ENCODE results near the gene OBSCN. TPM values are rescaled to one million over a fixed set of nuclear protein-coding genes. Genes with fewer than 3 reads are reported as not detected.
A peak's percentile ranks its signal among the peaks of the same experiment; 100 is the strongest.
"Not testable (repeated sequence)": the region's sequence is repeated elsewhere in the genome, so short reads cannot be mapped to it uniquely, and the experiment has no call there.

The OBSCN gene
- total and polyA plus RNA-seq, 5 donors: 144 to 234 (median 188) TPM

- Histone ChIP-seq H3K4me1 (ENCODE audit: control insufficient read depth, insufficient read depth, low read length) (peaks cover 2% of the 10 kb centered on the region), H3K27me3 (ENCODE audit: control insufficient read depth, insufficient read depth) (no peaks in the 10 kb centered on the region), H3K4me3 (ENCODE audit: low read length) (no peak overlapping the region), H3K27ac (ENCODE audit: low read length) (no peak overlapping the region), H3K9me3 (ENCODE audit: control insufficient read depth, low read length) (peaks cover 4% of the 10 kb centered on the region)
- 75% methylated on average over 2 of the region's 2 CpGs for WGBS
- ATAC-seq (no peak), DNase-seq (no peak)
- intact Hi-C loops (cut with DNase I): no loop called here
These were observed 17.9 kb downstream of the OBSCN start for GRCh38 chr1:228225740-228226139.

DNA sequence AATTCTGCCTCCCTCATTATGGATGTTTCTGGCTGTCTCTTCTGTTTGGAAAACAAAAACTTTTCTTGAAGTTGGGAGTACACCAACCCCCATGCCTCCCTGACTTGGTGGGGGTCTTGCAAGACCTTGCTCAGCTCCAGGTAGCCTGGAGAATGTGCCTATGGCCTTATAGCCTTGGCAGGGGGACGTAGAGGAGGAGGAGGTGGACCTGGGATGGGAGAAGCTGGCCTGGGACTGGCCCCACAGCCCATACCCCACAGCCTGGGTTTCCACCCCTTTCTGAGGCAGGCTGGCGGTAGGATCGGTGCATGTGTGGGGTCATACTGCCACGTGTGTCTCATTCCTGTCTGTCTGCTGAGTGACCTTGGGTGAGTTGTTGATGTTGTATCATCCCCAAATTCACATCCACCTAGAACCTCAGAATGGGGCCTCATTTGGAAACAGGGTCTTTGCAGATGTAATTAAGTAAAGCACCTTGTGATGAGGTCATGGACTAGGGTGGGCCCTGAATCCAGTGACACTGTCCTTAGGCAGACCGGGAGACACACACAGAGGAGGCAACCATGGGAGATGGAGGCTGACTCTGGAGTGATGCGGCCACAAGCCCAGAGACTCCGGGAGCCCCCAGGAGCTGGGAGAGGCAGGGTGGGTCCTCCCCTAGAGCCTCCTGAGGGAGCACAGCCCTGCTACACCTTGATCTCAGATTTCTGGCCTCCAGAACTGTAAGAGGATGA, 18.5 kb downstream of the OBSCN start:
- WGBS: 92% methylated on average over 7 of the region's 7 CpGs
- intact Hi-C loops (cut with DNase I): no loop called here
- peaks cover 4% of the 10 kb centered on the region for H3K9me3 ChIP-seq (ENCODE audit: control insufficient read depth, low read length)
- no peak overlapping the region for H3K27ac ChIP-seq (ENCODE audit: low read length)
- H3K27me3 ChIP-seq (ENCODE audit: control insufficient read depth, insufficient read depth): no peaks in the 10 kb centered on the region
- ATAC-seq (no peak), DNase-seq (no peak)
- peaks cover 2% of the 10 kb centered on the region for H3K4me1 ChIP-seq (ENCODE audit: control insufficient read depth, insufficient read depth, low read length)
- no peak overlapping the region for H3K4me3 ChIP-seq (ENCODE audit: low read length)

DNA sequence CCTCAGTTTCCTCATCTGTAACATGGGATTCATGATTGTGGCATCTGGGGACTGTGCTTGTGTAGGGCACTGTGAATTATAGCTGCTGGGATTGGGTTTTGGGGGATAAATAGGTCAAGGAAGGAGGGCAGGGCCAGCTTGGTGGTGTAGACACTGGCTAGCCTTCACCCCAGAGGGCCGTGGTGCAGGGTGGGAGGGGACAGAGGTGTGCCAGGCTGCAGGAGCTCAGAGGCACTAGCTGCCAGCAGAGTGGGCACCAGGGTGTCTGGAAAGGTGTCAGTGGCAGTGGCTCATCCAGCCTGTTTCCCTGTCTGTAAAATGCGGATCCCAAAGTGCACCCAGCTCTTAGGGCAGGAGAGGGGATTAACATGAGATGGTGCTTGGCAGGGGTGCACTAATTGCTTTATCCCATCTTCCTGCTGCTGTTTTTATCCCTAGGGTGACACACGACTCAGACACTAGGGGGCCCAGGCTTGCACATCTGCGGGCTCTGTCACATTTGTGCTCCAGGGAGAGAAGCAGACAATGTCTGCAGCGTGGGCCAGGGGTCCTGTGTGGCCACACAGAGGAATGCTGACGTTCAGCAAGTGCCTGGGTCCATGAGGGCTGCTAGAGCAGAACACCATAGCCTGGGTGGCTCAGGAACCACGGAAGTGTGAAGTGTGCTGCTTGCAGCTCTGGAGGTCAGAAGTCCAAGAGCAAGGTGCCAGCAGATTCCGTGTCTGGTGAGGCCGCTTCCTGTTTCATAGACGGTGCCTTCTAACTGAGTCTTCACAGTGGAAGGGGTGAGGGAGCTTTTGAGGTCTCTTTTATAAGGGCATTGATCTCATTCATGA, 19.3 kb downstream of the OBSCN start:
- Histone ChIP-seq H3K4me1 (ENCODE audit: control insufficient read depth, insufficient read depth, low read length) (peaks cover 2% of the 10 kb centered on the region), H3K27me3 (ENCODE audit: control insufficient read depth, insufficient read depth) (no peaks in the 10 kb centered on the region), H3K9me3 (ENCODE audit: control insufficient read depth, low read length) (peaks cover 4% of the 10 kb centered on the region), H3K4me3 (ENCODE audit: low read length) (no peak overlapping the region), H3K27ac (ENCODE audit: low read length) (no peak overlapping the region)
- DNase-seq: no peak
- peak; percentile 17 to 27 for ATAC-seq
- WGBS: 35% methylated on average over 10 of the region's 10 CpGs
- intact Hi-C loops (cut with DNase I): no loop called here

DNA sequence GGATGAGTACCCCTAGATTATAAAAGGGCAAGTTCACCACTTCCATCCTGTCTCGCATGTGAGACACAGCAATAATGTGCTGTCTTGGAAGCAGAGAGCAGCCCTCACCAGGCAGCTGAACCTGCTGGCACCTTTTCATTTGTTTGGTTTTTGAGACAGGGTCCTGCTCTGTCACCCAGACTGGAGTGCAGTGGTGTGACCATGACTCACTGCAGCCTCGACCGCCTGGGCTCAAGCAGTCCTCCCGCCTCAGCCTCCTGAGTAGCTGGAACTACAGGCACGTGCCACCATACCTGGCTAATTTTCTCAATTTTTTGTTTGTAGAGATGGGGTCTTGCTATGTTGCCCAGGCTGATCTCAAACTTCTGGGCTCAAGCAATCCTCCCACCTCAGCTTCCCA, 20.3 kb downstream of the OBSCN start:
- H3K9me3 ChIP-seq (ENCODE audit: control insufficient read depth, low read length); ATAC-seq; DNase-seq; intact Hi-C loops (cut with DNase I); H3K27me3 ChIP-seq (ENCODE audit: control insufficient read depth, insufficient read depth); H3K27ac ChIP-seq (ENCODE audit: low read length); H3K4me1 ChIP-seq (ENCODE audit: control insufficient read depth, insufficient read depth, low read length); H3K4me3 ChIP-seq (ENCODE audit: low read length): not testable (repeated sequence)
- 93% methylated on average over 5 of the region's 5 CpGs for WGBS

GRCh38 chr1:228228601-228229074, 20.8 kb downstream of the OBSCN start:
- peaks cover 4% of the 10 kb centered on the region for H3K9me3 ChIP-seq (ENCODE audit: control insufficient read depth, low read length)
- DNase-seq (no peak), ATAC-seq (no peak)
- no peak overlapping the region for H3K4me3 ChIP-seq (ENCODE audit: low read length)
- H3K27ac ChIP-seq (ENCODE audit: low read length): no peak overlapping the region
- no peaks in the 10 kb centered on the region for H3K27me3 ChIP-seq (ENCODE audit: control insufficient read depth, insufficient read depth)
- 72% methylated on average over 5 of the region's 5 CpGs for WGBS
- peaks cover 2% of the 10 kb centered on the region for H3K4me1 ChIP-seq (ENCODE audit: control insufficient read depth, insufficient read depth, low read length)
- intact Hi-C loops (cut with DNase I): no loop called here

GRCh38 chr1:228231189-228231588, 23.3 kb downstream of the OBSCN start:
- no peak for DNase-seq
- peaks cover 2% of the 10 kb centered on the region for H3K4me1 ChIP-seq (ENCODE audit: control insufficient read depth, insufficient read depth, low read length)
- H3K4me3 ChIP-seq (ENCODE audit: low read length): no peak overlapping the region
- intact Hi-C loops (cut with DNase I): no loop called here
- H3K9me3 ChIP-seq (ENCODE audit: control insufficient read depth, low read length): no peaks in the 10 kb centered on the region
- no peak overlapping the region for H3K27ac ChIP-seq (ENCODE audit: low read length)
- ATAC-seq: no peak
- 85% methylated on average over 2 of the region's 2 CpGs for WGBS
- no peaks in the 10 kb centered on the region for H3K27me3 ChIP-seq (ENCODE audit: control insufficient read depth, insufficient read depth)

DNA sequence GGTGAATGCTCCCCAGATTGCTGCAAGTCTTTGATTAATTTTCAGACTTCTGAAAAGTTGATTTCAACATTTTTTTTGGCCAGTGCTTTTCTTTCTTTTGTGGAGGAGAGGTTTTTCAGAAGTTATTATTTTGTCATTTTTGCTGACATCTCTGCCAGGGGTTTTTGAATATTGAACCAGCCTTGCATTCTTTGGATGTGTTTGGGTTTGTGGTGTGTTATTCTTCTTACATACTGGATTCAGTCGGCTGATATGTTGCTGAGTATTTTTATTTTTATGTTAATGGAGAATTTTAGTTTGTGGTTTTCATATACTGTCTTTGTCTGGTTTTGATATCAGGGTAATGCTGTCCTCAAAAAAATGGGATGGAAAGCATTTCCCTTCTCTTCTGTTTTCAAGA, 25.3 kb downstream of the OBSCN start:
- ATAC-seq: no peak
- Histone ChIP-seq H3K27me3 (ENCODE audit: control insufficient read depth, insufficient read depth) (no peaks in the 10 kb centered on the region), H3K27ac (ENCODE audit: low read length) (no peak overlapping the region), H3K4me3 (ENCODE audit: low read length) (no peak overlapping the region), H3K9me3 (ENCODE audit: control insufficient read depth, low read length) (no peaks in the 10 kb centered on the region), H3K4me1 (ENCODE audit: control insufficient read depth, insufficient read depth, low read length) (no peaks in the 10 kb centered on the region)
- no peak for DNase-seq
- intact Hi-C loops (cut with DNase I): no loop called here
- 96% methylated on average over 1 of the region's 1 CpG for WGBS

GRCh38 chr1:228234921-228235320, 27.1 kb downstream of the OBSCN start:
- intact Hi-C loops (cut with DNase I): no loop called here
- 86% methylated on average over 2 of the region's 2 CpGs for WGBS
- H3K4me3 ChIP-seq (ENCODE audit: low read length): no peak overlapping the region
- no peaks in the 10 kb centered on the region for H3K9me3 ChIP-seq (ENCODE audit: control insufficient read depth, low read length)
- no peaks in the 10 kb centered on the region for H3K27me3 ChIP-seq (ENCODE audit: control insufficient read depth, insufficient read depth)
- DNase-seq: no peak
- no peak overlapping the region for H3K27ac ChIP-seq (ENCODE audit: low read length)
- no peak for ATAC-seq
- no peaks in the 10 kb centered on the region for H3K4me1 ChIP-seq (ENCODE audit: control insufficient read depth, insufficient read depth, low read length)

DNA sequence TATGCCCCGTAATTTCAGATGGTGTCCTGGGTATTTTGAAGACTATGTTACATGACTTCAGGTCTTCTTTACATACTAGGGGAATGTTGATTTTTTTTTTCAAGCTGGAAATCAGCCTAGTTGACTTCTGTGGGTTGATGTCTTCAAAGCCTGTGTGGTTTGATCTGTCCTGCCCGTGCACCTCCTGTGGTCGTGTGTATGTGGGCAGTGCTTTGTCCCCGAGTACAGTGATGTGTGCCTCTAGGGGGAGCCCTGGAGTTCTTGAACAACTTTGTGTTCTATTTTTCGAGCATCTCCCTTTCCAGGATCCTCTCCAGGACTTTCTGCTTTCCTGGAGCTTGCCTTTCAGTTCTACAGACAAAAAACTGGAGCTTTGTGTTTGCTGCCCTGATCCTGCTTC, 28.9 kb downstream of the OBSCN start:
- ATAC-seq: peak; percentile 61 to 64
- Histone ChIP-seq H3K4me1 (ENCODE audit: control insufficient read depth, insufficient read depth, low read length) (no peaks in the 10 kb centered on the region), H3K4me3 (ENCODE audit: low read length) (no peak overlapping the region), H3K27me3 (ENCODE audit: control insufficient read depth, insufficient read depth) (no peaks in the 10 kb centered on the region), H3K9me3 (ENCODE audit: control insufficient read depth, low read length) (no peaks in the 10 kb centered on the region), H3K27ac (ENCODE audit: low read length) (no peak overlapping the region)
- intact Hi-C loops (cut with DNase I): no loop called here
- DNase-seq: no peak
- WGBS: 30% methylated on average over 5 of the region's 5 CpGs

- intact Hi-C loops (cut with DNase I): no loop called here
- H3K27ac ChIP-seq (ENCODE audit: low read length): no peak overlapping the region
- H3K9me3 ChIP-seq (ENCODE audit: control insufficient read depth, low read length): no peaks in the 10 kb centered on the region
- no peak overlapping the region for H3K4me3 ChIP-seq (ENCODE audit: low read length)
- no peaks in the 10 kb centered on the region for H3K4me1 ChIP-seq (ENCODE audit: control insufficient read depth, insufficient read depth, low read length)
- H3K27me3 ChIP-seq (ENCODE audit: control insufficient read depth, insufficient read depth): no peaks in the 10 kb centered on the region
- DNase-seq (no peak), ATAC-seq (peak in 1 of 2 donors; percentile 15)
- WGBS: 97% methylated on average over 7 of the region's 7 CpGs
These were observed 30.2 kb downstream of the OBSCN start for GRCh38 chr1:228238007-228238406.

- 63% methylated on average over 3 of the region's 3 CpGs for WGBS
- H3K27me3 ChIP-seq (ENCODE audit: control insufficient read depth, insufficient read depth): no peaks in the 10 kb centered on the region
- H3K4me3 ChIP-seq (ENCODE audit: low read length): no peak overlapping the region
- DNase-seq (no peak), ATAC-seq (no peak)
- H3K9me3 ChIP-seq (ENCODE audit: control insufficient read depth, low read length): no peaks in the 10 kb centered on the region
- intact Hi-C loops (cut with DNase I): no loop called here
- no peak overlapping the region for H3K27ac ChIP-seq (ENCODE audit: low read length)
- no peaks in the 10 kb centered on the region for H3K4me1 ChIP-seq (ENCODE audit: control insufficient read depth, insufficient read depth, low read length)
These were observed 30.6 kb downstream of the OBSCN start for GRCh38 chr1:228238461-228238860.

Measured in right cardiac atrium (tissue), 5 donors.